Ramos (cell line): ENCODE data around the gene DOCK4.

Experiments
- in situ Hi-C: fragments of 300-500 bp; cut with MboI; formaldehyde crosslinking; loops from one replicate; pipeline ENCODE4 v1.14.3; 2022; ENCODE audit warnings: low sequenced_read_pairs; ENCODE audit not compliant: unreplicated experiment

DOCK4 gene

DNA sequence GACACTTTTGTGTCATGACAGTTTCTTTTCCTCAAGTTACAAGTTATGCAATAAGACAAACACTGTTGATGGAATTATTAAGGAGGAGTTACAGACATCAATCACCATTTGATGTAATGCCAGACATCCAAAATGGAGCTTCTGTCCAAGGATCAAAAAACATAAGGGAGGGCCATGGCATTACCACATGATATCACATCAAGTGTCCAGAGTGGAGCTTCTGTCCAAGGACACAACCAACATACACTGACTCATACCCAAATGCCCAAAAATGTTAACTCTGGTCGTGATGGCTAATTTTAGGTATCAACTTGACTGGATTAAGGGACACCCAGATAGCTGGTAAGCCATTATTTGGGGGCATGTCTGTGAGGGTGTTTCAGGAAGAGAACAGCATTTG, 140.4 kb downstream of the DOCK4 start:
- in situ Hi-C loops: no loop called here

DNA sequence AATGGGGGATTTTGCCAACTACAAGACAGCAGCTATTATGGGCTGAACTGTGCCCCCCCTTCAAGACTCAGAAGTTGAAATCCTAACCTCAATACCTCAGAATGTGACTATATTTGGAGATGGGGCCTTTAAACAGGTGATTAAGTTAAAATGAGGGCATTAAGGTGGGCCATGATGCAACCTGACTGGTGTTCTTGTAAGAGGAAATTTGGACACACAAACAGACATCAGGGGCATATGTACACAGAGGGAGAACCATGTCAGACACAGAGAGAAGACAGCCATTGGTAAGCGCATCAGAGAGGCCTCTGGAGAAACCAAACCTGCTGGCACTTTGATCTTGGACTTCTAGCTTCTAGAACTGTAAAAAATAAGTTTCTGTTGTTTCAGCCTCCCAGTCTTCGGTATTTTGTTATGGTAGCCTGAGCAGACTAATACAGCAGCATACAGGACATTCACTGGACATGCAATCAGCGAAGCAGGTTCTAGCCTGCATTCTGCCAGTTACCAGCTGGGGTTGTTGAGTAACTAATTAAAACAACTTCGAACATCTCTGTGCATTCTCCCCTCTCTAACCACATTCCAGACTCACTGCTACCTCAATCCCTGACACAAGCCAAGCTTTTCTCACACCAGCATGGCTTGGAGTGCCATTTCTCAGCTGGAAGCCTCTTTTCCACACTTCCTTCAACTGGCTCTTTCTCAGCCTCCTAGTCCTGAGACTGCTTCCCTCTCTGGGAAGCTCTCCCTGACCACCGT, 141.4 kb downstream of the DOCK4 start:
- in situ Hi-C loops: no loop called here

DNA sequence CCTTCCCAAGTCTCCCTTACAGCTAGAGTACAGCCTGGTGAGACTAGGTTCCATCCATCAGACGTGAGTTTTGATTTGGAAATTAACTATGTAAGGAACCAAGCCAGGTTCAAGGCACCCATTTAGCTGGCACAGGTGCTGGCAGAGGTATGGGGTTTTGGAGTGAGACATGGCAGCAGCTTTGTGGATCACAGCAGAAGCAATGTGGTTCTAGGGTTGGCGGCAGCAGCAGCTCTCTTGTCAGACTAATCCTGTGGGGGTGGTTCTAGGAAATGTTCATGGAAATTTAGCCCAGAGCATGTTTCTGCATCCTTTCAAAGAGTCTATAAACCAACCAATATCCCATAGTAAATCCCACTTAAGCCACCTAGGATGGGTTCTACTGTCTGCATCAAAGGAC, 142.2 kb downstream of the DOCK4 start:
- in situ Hi-C loops: no loop called here

DNA sequence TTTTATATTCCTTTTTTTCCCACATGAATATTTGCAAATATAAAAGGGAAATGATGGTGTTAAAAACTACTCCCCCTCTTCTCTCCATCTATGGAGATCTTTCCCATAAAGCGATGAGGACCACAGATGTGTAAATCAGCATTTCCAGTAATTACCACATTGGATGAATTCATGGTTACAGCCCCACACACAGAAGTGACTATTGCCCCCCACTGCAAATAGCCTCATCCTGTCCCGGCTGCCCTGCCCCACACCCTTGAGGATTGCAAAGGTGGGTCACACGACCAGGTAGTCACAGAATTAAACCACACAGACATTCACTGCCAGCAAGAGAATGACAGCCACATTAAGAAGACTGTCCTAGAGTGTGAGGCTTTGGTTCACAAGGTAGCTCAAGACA, 145.1 kb downstream of the DOCK4 start:
- in situ Hi-C loops: no loop called here

DNA sequence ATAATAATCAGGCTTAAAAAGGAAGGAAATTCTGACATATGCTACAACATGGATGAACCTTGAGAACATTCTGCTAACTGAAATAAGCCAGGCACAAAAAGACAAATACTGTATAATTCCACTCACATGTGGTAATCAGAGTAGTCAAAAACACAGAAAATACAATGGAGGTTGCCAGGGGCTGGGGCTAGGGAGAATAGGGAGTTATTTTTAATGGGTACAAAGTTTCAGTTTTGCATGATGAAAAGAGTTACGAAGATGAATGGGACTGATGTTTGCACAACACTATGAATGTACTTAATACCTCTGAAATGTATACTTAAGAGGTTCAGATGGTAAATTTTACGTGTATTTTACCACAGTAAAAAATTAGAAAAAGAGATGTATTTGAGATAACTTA, 145.6 kb downstream of the DOCK4 start:
- in situ Hi-C loops: no loop called here

DNA sequence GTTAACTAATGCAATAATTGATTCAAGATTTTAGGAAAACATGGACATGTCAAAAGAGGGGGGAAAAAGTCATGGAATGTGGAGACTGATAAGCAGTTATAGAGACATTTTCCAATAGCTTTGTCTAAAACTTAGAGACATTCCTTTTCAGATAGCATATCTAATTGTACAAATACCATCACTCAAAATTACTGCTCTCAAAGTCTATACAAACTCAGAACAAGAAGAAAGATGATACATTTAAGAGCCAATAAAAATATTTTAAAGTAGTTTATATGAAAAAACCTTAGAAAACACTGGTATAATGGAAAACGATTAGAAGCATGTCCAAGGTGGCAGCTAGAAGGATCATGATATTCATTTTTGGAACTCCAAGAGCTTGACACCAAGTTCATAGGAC, 146.5 kb downstream of the DOCK4 start:
- in situ Hi-C loops: no loop called here

DNA sequence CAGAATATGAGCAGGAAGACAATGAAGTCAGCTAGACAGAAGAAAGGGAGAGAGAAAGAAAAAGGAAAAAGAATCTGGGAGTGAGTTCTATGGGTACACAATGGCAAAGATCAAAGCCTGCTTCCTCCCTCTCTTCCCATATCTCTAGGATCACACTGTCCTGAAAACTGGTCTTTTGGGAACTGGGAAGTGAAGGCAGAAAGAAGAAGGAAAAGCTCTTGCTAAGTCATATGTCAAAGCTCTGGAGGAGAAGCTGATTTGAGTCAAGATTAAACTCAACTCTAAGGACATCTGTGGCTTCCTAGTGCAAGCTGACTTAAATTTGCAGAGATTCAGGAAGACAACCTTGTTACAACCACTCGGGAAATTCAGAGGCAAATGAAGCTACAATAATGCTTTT, 147.5 kb downstream of the DOCK4 start:
- in situ Hi-C loops: no loop called here

DNA sequence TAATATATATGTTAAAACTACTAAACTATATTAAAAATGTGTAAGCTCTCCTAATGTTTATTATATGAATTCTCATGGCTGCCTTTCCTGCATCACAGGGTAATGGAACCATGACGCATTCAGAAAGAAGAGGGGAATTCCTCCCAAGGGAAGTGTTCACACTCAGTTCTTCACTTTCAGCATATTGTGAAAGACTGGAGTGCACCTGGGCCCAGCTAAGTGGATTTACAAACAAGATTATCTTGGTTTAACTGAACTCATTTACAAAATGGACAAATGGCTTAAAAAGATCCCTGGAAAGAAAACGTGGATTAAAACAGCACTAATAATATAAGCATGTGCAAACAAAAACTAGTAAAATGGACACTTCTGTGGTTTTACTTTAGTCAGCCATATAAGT, 149.8 kb downstream of the DOCK4 start:
- in situ Hi-C loops: no loop called here

DNA sequence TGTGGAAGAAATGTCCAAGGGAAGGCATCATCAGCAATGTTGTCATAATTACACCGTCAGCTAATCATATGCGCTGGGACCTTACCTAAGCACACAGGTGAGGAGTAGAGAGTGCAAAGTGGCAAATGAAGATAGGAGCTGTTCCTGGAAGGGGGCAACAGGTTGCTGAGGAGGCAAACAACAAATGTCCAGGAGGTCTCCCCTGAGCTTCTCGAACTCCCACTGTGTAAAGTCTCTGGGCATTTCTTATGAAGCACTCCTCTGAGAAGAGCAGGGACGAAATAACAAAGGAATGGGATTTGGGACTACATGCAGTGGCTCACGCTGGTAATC, 152.5 kb downstream of the DOCK4 start:
- in situ Hi-C loops: no loop called here

DNA sequence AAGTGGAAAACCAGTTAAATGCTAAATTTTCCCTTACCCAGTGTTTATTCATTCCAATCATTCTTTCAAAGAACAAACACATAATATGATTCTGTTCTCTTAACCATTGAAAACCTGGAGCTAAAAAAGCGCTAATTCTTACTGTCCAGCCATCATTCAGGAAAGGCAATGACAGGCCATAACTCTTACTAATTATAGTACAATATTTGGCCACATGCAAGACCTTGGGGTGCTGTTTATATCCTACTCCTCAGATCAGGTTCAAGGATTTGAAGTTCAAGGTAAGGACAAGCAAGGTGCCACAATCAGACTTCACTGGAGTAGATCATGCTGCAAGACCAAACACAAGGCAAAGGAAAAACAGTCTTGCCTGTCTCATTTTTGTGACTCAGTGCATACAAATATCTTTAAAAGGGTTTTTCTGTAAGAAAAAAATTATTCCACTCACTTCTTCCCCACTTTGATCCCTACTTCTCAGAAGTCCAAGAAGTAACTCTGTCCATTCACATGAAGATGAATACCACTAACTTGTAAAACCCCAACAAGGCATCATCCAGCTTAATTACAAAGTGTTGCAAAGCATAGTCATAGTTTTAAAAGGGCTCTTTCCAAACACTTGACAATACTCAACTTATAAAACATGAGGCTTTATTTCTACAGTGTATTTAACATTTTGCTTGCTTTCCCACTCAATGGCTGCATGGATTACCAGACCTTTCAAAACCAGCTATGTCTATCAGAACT, 153.0 kb downstream of the DOCK4 start:
- in situ Hi-C loops: no loop called here

DNA sequence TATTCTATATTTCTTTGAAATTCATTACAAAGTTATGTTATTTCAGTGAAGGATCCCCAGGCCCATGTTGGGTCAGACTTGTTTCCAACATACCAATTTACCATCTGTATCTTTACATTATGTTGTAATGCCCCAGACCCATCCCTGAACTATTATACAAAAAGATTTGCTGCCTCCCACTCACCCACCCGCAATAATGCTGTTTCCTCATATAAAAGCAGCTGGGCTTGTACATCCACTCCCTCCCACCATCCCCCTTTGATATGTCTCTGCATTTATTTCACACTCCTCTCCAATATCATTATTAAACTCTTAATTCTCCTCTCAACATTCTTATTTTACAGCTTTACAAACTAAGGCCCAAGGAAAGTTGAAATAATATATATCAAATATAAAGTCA, 153.7 kb downstream of the DOCK4 start:
- in situ Hi-C loops: no loop called here

DNA sequence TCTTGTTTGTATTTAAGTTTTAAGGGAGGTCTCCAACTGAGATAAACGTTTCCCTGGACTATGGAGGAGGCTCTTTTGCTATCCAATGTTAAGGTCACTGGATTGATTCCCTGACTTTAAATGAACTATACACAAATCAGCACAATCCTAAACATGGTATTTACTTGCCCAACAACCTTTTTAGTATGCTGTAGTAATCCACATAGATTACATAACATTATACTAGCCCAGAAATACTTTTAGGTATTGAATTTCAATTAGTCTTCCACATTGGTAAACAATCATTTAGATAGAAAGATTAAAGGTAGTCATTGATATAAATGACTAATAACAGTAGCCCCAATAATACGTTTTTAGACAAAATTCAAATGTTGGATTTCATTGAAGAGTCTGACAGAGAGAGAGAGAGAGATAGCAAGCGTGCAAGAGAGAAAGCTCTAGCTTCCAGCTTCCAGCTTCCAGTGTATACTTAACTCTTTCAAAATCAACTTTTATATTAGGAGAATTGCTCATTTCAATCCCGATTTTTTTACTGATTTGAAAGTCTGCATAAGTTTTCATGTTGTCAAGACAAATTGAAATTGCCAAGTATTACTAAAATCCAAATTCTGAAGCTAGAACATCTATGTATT, 155.8 kb downstream of the DOCK4 start:
- in situ Hi-C loops: no loop called here

DNA sequence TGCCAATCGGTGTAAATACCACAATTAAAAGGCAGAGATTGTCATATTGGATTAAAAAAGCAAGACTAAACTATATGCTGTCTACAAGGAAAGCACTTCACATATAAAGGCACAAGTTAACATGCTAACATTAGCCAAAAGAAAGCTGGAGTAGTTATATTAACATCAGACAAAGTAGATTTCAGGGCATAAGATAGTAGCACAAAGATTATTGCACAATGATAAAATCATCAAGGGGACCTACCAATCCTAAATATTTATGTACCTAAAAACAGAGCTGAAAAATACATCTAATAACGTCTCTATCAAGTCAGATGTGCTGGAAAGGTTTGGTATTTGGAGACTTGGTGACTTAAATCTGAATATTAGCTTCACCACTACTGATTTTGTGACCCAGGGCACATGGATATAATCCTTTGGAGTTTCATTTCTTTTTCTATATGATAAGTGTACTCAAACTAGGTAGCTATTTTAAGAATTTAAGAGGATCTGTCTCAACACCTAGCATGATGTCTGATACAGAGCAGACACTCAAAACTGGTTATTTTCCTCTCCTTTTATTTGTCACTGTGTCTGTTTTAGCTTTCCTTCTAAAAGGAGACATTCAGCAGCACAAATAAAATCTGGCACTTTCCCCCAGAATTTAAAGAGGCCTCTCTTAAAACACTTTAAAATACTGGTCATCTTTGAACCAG, 156.5 kb downstream of the DOCK4 start:
- in situ Hi-C loops: no loop called here

DNA sequence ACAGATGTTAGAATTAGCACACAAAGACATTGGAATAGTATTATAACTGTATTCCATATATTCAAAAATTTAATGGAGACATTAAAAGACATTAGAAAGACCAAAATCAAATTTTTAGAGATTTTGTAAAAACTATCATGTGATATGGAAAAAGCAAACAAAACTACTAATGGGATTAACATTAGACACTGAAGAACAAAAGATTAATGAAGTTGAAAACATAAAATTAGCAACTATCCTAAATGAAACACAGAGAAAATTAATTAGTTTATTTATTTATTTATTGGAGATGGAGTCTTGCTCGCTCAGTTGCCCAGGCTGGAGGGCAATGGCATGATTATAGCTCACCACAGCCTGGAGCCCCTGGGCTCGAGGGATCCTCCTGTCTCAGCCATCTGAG, 158.8 kb downstream of the DOCK4 start:
- in situ Hi-C loops: no loop called here

DNA sequence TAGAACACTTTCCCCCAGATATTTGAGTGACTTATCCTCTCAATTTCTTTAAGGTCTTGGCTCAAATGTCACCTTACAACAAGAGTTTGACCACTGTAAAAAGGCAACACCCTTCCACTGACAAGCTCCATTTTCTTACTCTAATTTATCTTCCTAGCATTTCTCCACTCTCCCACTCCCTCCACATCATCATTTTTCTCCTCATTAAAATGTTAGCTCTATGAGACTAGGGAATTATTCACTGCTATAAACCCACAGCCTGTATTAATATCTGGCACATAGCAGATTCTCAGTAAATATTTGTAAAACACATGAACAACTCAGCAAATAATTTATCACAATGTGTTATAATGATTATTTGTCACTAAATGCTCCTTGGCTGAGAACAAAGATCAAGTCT, 161.0 kb downstream of the DOCK4 start:
- in situ Hi-C loops: no loop called here

DNA sequence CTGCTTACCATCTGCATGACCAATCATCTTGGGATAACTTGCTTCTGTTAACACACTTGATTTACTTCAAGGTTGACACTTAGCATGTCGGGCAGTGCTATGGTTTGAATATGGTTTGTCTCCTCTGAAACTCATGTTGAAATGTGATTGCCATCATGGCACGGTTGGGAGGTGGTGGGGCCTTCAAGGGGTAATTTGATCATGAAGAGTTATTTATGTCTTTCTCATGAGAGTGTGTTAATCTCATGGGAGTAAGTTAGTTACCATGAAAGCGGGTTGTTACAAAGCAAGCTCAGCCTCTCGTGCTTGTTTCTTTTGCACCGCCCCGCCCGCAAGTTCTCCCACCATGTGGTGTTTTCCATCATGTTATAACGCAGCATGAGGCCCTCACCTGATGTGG, 163.6 kb downstream of the DOCK4 start:
- in situ Hi-C loops: no loop called here

DNA sequence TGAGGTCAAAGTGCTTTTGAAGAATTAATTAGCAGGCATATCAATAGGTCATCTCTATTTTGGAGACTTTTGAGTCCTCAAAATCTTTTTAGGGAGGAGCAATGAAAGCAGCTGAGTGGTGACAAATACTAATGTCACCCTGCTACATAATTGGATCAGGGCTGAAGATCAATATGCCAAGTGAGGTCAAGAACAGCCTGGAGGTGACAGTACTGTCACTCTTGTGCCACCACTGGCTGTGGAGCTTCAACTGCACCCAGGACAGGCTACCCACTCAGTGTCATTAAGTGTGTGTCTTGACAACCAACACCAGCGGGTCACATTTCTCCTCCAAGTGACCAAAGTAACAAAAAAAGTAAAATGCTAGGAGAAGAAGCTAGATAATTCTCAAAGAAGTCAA, 167.8 kb downstream of the DOCK4 start:
- in situ Hi-C loops: no loop called here

DNA sequence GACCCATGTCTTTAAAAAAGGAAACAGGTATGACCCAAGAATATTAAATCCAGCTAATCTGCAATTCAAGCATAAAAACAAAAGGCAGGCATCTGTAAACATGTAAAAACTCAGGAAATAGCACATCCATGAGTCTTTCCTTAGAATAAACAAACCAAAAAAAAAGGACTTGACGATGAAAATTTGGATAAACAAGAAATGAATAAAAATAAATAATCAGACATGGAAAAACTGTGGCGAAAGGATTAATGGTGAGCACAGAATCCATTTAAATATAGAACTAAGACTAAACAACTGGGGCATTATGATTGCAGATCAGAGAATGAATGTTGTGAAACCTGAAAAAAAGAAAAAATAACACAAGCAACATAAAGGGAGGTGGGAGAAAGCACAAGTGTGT, 170.1 kb downstream of the DOCK4 start:
- in situ Hi-C loops: no loop called here

DNA sequence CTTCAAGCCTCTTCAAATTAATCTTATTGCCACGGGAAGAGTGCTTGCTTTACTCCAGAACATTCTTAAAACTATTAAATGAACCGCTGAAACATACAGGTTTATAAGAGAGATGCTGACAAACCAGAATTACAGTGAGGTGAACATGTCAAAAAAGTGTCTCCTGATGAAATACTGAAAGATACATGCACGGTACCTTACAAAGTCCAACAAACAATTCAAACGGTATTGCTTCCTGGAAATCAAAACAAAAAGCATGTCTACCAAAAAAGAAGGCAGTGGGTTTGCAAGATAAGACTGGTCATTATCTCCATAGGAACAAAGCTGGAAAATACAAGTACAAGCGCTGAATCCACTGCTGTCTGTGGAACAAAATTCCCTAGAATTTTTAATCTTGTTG, 174.5 kb downstream of the DOCK4 start:
- in situ Hi-C loops: no loop called here

DNA sequence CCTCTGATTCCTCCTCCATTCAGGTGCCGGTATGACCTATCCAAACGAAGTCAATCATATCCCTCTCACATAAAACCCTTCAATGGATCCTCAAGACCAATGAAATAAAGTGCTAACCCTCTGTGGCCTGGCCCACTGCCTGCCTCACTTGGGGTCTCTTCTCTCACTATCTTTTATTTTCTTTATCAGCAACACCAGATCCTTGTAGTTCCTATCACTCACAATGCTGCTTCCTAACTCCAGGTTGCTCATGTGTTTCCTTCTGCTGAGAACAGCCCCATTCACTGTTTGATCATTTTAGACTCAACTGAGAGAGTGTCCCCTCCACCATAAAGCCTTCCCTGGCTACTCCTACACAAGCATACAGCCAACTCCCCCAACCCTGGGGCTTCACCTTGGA, 180.6 kb downstream of the DOCK4 start:
- in situ Hi-C loops: no loop called here

DNA sequence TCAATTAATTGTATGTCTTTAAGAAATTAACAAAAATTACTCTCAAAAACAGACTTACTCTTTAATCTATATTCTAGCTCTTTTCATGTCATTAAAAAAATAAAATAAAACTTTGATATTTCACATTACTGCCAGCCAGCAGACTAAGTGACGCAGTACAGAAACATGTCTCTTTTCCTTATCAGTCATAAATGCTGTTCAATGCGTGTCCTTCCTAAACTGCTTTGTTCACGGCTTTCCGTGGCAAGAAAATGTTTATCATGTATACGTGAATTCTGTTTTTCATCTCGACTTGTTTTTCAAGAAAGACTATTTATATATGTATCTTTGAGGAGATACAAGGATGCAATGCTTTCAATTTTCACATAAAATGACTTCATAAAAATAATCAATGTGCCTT, 182.4 kb downstream of the DOCK4 start:
- in situ Hi-C loops: no loop called here
